ENCODE data around the gene POMT1.

The POMT1 gene

GRCh38 chr9:131562032-131562959 is 59.6 kb downstream of the POMT1 start (continued):
- no peak for TF ChIP-seq PRDM4 (tag by site-specific recombination; IDR thresholded peaks at IDR 0.05)
- TF ChIP-seq ZNF23 (tag by site-specific recombination; IDR thresholded peaks at IDR 0.05; ENCODE audit: borderline replicate concordance) = no peak

- ChIA-PET CTCF (interaction anchor here (0.7 kb wide), 1 partner anchor 132 kb away, joined by 5 read pairs; no protein-coding TSS in a partner anchor), POLR2A (interaction anchor here (0.7 kb wide), 2 partner anchors 36 to 185 kb away, joined by 5 to 8 read pairs; no protein-coding TSS in a partner anchor)
- no peak for TF ChIP-seq SP3 (tag by site-specific recombination; IDR thresholded peaks at IDR 0.05)
- no peak for TF ChIP-seq ZNF280C (tag by site-specific recombination; IDR thresholded peaks at IDR 0.05)
- TF ChIP-seq REST (tag by site-specific recombination; IDR thresholded peaks at IDR 0.05) = no peak
- TF ChIP-seq PRDM6 (tag by site-specific recombination; IDR thresholded peaks at IDR 0.05) = no peak
- TF ChIP-seq ZEB2 (tag by site-specific recombination; IDR thresholded peaks at IDR 0.05) = no peak
- no peak for TF ChIP-seq ZNF354C (tag by site-specific recombination; IDR thresholded peaks at IDR 0.05; ENCODE audit: borderline replicate concordance, low read depth)
- no peak for TF ChIP-seq ZNF366 (tag by site-specific recombination; conservative IDR thresholded peaks at IDR 0.05)
These were observed 62.7 kb downstream of the POMT1 start for GRCh38 chr9:131565369-131565768.

GRCh38 chr9:131566158-131566557 is 63.4 kb downstream of the POMT1 start:
- POLR2A ChIA-PET = interaction anchor here (0.7 kb wide), 1 partner anchor 184 kb away, joined by 8 read pairs; no protein-coding TSS in a partner anchor
- no peaks in the 10 kb centered on the region for H3K4me1 ChIP-seq (ENCODE audit: control insufficient read depth, insufficient read depth, low read length)
- CTCF ChIA-PET = interaction anchor here (0.6 kb wide), 1 partner anchor 210 kb away, joined by 3 read pairs; no protein-coding TSS in a partner anchor
- H3K4me3 ChIP-seq (ENCODE audit: low read depth, low read length) = no peak overlapping the region
- H3K36me3 ChIP-seq (ENCODE audit: control insufficient read depth in 2 of 2, insufficient read depth in 1 of 2, low read length in 2 of 2) = no peaks in the 10 kb centered on the region
- H3K27ac ChIP-seq (ENCODE audit: extremely low read depth, low read depth, low read length) = no peak overlapping the region
- no peaks in the 10 kb centered on the region for H3K9me3 ChIP-seq (ENCODE audit: control insufficient read depth, insufficient read depth, low read depth, low read length)
- no peak for TF ChIP-seq TRIM28 (IDR thresholded peaks at IDR 0.05; ENCODE audit: borderline replicate concordance, low read length)
- no peak for TF ChIP-seq ZNF837 (tag by site-specific recombination; IDR thresholded peaks at IDR 0.05)
- no peak for TF ChIP-seq HOXA7 (CRISPR knock-in tag; IDR thresholded peaks at IDR 0.05; ENCODE audit: borderline replicate concordance)
- TF ChIP-seq ZNF404 (tag by site-specific recombination; IDR thresholded peaks at IDR 0.05) = no peak
- TF ChIP-seq ZNF571 (tag by site-specific recombination; IDR thresholded peaks at IDR 0.05) = no peak
- TF ChIP-seq INSM2 (tag by site-specific recombination; IDR thresholded peaks at IDR 0.05) = no peak
- TF ChIP-seq ZNF311 (tag by site-specific recombination; IDR thresholded peaks at IDR 0.05; ENCODE audit: borderline replicate concordance) = no peak
- no peak for TF ChIP-seq ZNF138 (tag by site-specific recombination; IDR thresholded peaks at IDR 0.05; ENCODE audit: borderline replicate concordance)
- TF ChIP-seq ZNF391 (tag by site-specific recombination; IDR thresholded peaks at IDR 0.05; ENCODE audit: borderline replicate concordance, low read depth) = no peak
- TF ChIP-seq ZNF16 (tag by site-specific recombination; IDR thresholded peaks at IDR 0.05; ENCODE audit: low read depth) = no peak

More at GRCh38 chr9:131565369-131565768, 62.7 kb downstream of the POMT1 start:
- H3K36me3 ChIP-seq (ENCODE audit: control insufficient read depth in 2 of 2, insufficient read depth in 1 of 2, low read length in 2 of 2) = no peaks in the 10 kb centered on the region
- H3K4me1 ChIP-seq (ENCODE audit: control insufficient read depth, insufficient read depth, low read length) = no peaks in the 10 kb centered on the region
- no peaks in the 10 kb centered on the region for H3K9me3 ChIP-seq (ENCODE audit: control insufficient read depth, insufficient read depth, low read depth, low read length)
- H3K27ac ChIP-seq (ENCODE audit: extremely low read depth, low read depth, low read length) = no peak overlapping the region
- H3K4me3 ChIP-seq (ENCODE audit: low read depth, low read length) = no peak overlapping the region
